Measurements from ENCODE around the gene KDM4B.
"Not testable (repeated sequence)": the region's sequence is repeated elsewhere in the genome, so short reads cannot be mapped to it uniquely, and the experiment has no call there.

KDM4B gene

DNA sequence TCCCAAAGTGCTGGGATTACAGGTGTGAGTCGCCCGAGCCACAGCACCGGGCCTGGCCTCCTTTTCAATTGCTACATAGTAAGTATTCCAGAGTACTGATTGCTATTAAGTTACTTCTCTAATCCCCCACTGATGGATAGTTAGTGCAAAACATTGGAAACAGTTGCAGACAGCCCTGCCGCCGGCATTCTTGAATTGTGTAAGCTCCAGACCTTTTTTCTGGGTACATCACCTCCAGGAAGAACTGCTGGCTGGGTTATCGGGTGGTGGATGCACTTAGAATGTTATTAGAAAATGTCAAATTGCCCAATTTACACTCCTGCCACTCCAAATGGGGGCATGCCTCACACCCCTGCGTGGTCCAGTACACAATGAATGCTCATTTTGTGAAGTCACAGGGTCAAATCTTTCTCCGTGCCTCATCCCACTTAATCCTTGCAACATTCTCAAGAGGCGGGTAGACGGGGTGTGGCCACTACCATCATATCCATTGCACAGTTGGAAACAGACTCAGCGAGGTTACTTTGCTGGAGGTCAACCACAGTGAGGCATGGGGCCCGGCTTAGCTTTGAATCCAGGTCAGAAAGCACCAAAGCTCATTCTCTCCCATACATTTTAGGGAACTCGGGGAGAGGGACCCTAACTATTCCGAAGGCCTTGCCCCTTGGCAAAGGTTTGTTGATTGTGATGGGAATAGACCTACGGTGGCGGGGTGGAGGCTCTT, 1.0 kb upstream of the KDM4B start:
- no peak for DNase-seq (ENCODE audit: low read depth in 2 of 2)

DNA sequence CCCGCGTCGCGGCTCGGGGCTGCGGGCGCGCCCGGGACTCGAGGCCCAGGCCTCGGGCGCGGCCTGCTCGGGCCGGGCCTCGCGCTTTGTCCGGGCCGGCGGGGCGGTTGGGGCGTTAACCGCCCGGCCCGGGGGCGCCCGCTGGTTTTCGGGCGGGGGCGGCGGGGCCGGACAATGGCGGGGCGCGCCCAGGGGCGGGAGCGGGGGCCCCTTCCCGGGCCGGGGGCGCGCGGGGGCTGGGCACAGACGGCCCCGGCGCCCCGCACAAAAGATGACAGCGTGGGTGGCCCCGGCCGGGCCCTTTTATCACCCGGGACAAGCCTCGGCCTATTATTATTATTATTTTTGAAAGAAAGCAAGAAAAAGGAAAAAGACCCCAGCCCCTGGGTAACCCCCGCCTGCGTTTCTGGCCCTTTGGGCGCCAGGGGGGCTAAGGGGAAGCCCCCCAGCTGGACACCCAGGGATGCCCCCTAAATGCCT, 419 bp downstream of the KDM4B start:
- no peak for DNase-seq (ENCODE audit: low read depth in 2 of 2)

DNA sequence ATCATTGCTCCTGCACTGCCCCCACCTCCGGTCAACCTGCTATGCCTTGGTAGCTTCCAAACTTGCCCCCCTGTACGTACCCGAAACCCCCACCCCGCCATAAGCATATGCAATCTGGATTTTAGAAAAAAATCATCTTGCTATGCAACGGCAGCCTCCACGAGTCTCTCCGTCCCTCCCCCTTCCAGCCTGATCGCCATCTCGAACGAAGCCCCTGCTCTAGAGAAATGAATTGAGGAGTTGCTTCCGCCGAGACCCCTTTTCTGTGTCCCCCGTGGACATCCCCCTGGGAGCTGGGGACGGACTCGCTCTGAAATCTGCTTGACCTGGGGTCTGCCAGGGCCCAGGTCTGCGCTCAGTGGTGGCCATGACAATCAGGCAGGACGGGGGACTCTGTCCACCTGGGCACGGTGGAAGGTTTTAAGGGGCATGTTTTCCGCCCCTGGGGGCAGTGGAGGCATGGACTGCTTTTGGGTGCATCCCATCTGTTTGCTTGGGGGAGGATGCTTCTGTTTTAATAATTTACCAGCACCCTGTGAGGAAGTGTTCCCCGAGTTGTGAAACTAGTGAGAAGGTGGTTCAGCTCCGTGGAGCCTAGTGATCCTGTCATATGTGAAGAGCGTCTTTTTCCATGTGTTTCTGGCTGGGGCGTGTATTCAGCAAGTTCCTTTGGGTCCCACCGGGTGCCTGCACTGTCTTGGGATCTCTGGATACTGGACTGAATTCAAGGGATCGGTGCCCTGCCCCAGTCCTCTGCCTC, 1.0 kb downstream of the KDM4B start:
- DNase-seq (ENCODE audit: low read depth in 2 of 2), result no peak

DNA sequence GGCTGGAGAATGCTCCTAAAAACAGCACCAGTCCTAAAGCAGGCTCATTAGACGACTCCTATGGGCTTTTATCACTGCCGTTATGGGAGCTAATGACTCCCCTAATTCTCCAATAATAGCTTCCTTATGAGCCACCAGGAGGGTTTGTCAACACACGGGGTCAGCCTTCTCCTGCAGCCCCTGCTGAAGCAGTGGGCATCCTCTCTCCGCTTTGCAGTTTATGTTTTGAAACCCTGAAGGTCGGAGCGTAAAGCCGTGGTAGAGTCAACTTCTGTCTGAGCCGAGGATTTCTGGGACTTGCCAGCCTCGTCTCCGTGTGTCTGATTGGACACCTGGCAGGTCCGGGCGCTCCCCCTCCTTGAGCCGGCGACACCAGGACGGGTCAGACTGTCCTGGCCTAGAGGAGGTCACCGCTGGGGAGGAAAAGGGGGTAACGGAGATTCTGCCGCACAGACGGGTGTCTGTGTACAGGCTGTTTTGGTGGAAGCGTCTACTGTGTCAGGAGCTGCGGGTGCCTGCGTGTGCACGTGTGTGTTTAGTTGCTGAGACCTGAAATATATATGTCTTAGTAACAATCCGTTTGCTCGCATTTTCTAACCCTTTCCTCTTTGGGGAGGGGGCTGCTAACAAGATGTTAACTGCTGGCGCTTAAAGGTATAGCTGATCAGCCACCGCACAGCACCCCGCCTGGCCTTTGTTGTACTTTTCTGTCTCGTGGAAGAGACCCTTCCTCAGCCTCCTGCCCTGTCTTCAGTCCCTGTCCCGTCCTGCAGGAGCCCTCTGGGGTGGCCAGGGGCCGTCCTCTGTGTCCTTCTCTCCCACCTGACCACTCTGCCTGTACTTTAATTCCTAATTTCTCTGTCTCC, 1.9 kb downstream of the KDM4B start:
- no peak for DNase-seq (ENCODE audit: low read depth in 2 of 2)

DNA sequence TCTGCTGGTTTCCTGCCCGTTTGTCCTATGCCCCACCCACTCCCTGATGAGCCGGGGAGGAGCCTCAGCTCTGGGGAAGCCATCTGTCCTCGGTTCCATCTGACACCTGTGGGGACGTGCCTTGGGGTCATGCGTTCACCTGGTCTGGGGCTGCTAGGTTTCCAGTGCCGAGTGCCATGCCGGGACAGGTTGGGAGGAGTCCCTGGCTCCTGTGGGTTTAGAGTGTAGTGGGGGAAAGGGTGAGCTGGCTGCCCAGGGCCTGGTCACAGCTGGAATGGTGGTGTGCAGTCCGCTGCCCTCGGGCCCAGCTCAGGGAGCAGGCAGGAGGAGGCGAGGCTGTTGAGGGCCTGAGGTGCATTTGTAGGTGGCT, 2.5 kb downstream of the KDM4B start:
- no peak for DNase-seq (ENCODE audit: low read depth in 2 of 2)

DNA sequence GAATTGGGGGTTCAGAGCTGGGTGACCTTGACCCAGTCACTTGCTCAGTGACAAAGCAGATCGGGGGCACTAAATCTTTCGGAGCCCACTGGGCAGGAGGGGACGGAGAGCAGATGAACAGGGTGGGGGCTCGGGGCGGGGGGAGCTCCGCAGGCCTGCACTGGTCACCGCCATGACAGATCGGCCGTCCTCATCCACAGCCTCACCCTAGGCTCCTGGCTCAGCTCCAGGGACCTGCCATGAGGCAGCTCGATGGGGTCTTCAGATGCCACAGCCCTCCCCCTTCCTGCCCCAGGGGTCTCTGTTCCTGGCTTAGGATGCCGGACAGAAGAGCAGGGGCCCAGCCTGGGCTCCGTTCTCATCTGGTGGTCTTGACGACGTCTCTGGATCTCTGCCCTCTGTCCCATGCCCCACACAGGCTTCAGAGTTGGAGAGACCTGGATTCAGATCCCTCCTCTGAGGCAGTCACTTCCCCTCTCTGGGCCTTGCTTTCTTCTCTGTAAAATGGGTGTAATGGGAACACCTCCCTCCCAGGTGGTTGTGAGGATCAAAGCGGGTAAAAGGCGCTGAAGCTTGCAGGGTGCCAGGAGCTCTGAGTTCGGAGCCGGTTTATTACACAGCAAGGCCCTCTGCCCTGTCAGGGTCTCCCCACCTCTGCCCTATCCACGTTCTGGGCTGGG, 3.0 kb downstream of the KDM4B start:
- no peak for DNase-seq (ENCODE audit: low read depth in 2 of 2)

DNA sequence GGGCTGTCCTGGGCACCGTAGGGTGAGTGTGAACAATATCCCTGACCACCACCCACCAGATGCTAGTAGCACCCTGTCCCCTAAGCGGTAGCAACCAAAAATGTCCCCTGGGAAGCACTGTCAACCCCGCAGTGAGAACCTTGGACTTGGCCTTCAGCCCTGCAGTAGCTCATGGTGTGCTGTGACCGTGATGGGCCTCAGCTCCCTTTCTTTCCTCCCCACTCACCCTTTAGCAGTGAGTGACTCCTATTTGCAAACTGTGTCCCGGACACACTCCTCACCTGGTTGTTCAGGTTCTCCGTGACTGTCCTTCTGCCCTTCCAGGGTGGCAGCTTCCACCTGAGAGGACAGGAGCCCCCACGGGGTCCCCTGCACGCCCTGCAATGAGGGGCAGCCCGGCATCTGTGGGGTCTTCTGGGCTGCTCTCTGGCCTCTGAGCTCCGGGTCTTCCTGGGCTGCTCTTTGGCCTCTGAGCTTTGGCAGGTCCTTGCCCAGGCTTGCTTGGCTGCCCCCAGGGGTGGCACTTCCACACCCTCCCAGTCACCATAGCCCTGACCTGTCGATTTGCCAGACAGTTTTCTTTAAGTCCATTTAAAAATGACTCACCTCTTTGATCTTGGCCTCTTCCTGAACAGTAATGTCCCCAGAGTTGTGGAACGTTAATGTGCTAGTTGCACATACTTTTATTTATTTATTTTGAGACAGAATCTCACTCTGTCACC, 3.8 kb downstream of the KDM4B start:
- DNase-seq (ENCODE audit: low read depth in 2 of 2), result no peak

DNA sequence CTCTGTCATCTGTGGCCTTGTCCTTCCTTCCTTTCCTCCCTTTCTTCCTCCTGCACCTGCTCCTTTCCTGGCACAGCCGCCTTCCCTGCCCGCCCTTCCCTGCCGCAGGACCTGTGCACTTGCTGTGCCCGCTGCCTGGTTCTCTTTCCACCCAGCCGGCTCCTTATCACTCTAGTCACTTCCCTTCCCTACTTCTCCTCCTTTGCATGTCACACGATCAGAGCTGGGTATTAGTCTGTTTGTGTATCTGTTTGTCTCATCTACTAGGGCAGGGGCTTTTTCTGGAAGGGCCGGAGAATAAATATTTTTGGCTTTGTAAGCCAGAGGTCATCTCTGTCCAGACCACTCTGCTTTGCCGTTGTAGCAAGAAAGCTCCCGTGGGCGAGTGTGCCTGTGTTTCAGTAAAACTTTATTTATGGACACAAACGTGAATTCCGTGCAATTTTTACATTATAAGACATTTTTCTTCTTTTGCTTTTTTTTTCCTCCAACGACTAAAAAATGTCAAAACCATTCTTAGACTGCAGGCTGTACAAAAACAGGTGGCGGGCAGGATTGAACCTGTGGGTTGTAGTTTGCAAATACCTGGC, 6.1 kb downstream of the KDM4B start:
- DNase-seq (ENCODE audit: low read depth in 2 of 2), result no peak

DNA sequence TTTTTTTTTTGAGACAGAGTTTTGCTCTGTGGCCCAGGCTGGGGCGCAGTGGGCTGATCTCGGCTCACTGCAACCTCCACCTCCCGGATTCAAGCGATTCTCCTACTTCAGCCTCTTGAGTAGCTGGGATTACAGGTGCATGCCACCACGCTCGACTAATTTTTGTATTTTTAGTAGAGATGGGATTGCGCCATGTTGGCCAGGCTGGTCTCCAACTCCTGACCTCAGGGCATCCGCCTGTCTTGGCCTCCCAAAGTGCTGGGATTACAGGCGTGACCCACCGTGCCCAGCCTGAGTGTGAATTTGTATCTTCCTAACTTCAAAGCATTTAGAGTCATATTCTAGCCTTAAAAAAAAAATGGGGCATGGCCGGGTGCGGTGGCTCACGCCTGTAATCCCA, 6.7 kb downstream of the KDM4B start:
- not testable (repeated sequence) for DNase-seq (ENCODE audit: low read depth in 2 of 2)

DNA sequence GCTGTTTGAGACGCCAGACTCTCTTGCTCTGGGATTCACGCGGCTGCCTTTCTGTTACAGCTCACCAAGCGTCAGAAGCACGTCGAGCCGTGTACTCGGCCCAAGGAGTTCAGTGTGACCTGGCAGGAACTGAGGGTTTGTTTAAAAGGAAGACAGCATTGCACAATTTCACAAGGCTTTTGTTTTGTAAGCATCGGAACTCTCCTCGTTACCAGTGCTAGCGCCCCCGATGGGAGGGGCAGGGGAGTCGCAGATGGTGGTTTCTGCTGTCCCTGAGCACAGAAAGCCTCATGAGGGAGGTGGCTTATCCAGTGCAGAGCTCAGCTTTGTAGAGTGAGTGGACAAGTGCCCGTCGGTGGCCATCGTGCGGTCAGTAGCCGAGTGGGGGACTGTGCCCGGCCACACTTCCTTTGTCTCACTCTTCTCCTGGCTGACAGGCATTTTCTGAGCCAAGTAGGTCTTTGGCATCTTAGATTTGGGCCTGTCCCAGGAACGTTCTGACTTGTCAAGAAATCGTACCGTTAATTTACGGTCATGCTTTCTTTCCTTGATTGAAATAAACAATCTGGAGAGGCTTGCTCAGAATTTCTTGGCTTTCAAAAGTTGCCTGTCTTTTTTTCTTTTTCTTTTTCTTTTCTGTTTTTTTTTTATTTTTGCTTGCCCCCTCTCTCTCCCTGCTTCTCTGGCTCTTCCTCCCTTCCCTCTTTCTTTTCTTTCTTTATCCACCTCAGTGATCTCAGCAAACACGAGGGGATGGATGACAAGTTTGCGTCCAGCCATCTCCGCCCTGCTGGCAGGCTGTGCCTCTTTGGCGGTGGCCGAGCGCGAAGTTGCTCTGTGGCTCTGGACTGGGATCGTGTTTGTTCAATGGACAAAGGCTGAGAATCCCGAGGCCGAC, 7.7 kb downstream of the KDM4B start:
- DNase-seq (ENCODE audit: low read depth in 2 of 2), result no peak

DNA sequence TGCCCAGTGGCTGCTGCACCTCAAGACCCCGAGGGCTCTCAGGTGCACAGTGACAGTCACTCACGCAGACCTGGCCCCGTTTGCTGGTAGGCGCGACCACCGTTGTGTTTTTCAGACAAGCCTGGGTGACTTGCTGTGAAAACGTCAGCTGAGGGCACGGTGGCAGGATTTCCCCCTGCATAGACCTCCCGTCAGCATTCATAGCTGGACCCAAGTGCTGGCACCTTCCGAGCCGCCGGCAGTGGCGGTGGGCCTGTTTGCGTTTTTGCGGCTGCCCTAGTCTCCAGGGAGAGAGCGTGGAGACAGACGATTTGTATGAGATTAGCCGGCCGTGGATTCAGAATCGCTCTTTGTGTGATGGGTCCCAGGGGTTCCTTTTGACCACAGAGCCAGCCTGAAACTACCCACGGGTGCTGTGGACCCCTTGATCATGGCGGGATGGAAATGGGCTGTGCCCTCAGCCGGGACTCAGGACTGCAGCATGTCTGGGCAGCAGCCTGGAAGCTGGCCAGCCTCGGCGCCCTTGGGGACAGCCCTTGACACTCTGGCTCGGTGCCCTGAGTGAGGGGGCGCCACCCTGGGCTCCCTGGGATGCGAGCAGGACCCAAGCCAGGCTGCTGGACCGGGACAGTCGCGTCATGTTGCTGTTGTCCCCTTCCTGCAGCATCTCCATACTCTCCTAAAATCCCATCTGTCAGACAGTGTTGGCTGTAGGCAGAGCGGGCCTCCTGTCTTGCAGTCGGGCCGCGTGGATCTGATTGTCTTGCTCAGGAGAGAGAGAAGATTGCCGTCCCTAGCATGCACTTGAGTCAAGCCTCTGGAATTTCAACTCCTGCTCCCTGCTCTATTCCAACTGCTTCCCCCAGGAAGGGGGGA, 8.6 kb downstream of the KDM4B start:
- no peak for DNase-seq (ENCODE audit: low read depth in 2 of 2)

DNA sequence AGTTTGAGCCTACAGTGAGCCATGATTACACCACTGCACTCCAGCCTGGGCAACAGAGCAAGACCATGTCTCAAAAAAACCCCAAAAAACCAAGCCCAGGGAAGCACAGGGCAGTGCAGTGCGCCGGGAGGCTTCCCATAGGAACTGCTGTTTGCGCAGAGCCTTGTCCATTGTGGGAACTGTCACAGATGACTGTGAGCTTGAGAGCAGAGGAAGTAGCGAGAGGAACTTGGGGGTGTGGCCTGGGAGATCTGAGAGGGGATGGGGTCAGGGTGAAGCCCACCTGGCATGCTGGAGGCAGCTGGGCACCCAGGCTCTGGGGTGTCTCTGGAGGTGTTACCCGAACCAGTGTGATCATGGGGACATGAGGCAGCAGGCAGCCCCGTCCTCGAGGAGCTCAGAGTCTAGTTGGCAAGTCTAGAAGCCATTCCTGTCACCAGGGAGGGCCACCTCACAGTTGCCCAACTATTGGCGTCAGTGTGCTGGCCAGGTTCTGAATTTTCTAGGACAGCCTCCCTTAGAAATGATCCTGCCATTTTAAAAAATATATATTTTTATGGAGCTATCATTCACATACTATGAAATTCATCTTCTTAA, 10.4 kb downstream of the KDM4B start:
- DNase-seq (ENCODE audit: low read depth in 2 of 2), result no peak

DNA sequence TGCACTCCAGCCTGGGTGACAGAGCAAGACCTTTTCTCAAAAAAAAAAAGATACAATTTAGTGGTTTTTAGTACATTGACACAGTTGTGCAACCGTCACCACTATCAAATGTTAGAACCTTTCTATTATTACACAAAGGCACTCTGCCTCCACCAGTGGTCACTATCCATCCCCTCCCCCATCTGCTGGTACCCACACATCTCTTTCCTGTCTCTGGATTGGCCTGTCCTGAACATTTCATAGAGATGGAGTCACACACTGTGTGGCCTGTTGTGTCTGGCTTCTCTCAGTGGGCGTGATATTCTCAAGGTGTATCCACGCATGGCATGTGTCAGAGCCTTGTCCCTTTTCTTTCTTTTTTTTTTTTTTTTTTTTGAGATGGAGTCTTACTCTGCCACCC, 11.2 kb downstream of the KDM4B start:
- no peak for DNase-seq (ENCODE audit: low read depth in 2 of 2)

DNA sequence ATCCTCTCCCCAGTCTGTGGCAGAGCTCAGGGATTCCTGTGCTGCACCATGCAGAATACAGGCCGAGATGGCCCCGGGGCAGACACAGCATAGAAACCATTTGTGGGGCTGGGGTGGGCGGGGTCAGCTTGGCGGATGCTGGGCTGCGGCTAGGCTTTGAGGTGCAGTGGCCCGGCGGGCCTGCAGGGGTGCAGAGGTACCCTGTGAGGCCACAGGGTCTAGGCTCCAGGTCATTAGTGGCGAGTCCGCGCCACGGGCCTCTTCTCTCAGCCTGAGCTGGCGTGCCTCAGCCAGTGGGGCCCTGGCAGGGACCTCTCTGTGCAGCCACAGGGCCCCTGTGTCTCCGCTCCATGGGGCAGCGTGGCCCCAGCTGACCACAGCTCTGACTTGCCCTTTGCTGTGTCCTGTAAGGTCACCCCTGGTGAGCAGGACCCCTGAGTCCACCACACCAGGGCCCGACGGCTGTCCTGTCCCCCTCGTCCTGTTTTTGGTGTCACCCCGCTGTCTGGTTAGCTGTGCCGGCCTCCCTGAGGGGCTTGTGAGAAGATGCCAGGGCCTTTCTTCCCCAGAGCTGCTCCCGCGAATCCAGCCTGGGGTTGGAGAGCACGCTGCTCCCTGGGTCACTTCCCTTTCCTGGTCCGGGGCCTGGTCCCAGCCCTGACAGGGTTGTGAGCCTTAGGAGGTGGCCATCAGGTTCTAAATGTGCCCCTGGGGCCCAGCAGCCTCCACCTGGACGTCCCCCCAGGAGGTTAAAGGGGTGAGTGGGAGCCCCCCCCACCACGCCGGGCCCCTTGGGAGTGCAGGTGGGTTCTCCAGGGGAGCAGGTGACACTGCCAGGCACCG, 12.1 kb downstream of the KDM4B start:
- no peak for DNase-seq (ENCODE audit: low read depth in 2 of 2)

DNA sequence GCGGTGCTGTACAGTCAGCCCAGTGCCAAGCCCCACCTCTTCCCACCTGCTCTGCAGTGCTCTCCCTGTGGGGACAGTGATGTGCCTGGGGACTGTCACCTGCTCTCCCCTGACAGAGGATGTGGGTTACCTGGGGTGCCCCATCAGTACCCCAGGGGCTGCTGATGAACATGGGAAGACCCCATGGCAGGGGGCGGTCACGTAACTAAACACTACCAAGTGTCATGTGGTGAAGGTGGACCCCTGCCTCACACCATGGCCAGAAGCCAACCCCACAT, 12.7 kb downstream of the KDM4B start:
- DNase-seq (ENCODE audit: low read depth in 2 of 2), result no peak

DNA sequence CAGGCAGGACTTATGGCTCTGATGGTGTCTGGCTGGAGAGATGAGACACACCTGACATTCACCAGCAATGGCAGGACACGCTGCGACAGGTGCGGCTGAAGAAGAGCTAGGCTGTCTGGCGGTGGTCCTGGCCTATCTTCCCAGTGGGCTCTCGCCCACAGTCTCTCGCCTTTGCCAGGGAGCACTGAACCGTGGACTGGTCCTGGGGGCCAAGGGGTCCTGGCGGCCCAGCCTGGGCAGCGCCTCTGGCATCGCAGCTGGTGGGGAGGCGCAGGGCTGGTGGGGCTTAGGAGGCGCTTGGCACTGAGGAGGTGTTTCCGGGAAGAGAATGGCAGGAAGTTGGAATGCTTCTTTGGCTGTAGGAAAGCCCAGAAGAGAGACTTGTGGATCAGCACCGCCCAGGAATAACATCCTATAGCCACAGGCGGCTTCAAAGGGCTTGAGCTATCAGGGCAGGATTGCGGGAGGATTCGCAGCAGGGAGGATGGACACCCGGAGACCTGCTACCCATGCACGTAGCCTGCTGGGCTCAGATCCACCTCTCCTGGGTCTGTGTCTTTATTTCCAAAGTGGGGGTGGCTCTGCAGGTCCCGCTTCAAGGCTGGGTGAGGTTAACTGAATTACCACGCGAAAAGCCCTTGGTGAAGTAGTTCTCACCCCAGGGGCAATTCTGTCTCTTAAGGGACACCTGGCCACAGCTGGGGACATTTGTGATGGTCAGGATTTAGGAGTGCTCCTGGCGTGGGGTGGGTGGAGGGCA, 14.6 kb downstream of the KDM4B start:
- no peak for DNase-seq (ENCODE audit: low read depth in 2 of 2)

DNA sequence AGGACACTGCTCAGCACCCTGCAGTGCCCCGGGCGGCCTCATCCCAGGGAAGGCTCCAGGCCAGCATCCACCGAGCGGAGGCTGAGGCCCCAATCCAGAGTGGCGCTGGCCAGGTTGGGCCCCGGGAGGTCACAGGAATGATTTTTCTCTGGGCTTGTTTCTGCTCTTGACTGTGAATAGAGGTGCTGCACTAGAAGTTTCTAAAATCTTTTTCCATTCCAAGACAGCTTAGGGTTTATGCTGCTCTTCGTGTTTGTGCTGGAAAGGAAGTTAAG, 15.1 kb downstream of the KDM4B start:
- no peak for DNase-seq (ENCODE audit: low read depth in 2 of 2)
